Stimulated activated naive CD8-positive, alpha-beta T cell treated with anti-CD3 and anti-CD28 coated beads, Interleukin-15, amount 100 ng/mL, for 72 hours (primary cell): ENCODE results near the gene ARPC4.

Experiments used
- ATAC-seq: fragments of 150-1000 bp; cut with Tn5 transposase; 2 replicates; pipeline ENCODE4 v1.10.0; 2021; ENCODE audit warnings: mild to moderate bottlenecking, moderate library complexity
- DNase-seq, 2 donors: peaks; one replicate each; pipeline ENCODE4 v3.0.0; 2021 to 2022
- H3K27ac Mint-ChIP-seq, 2 donors: one replicate each; pipeline ENCODE4 v1.8.0; 2022; ENCODE audit warnings: mild to moderate bottlenecking in 2 of 2, mixed read lengths in 2 of 2, moderate library complexity in 2 of 2
- H3K27me3 Mint-ChIP-seq: one replicate; pipeline ENCODE4 v1.8.0; 2022; ENCODE audit warnings: mixed read lengths
- H3K4me1 Mint-ChIP-seq: one replicate; pipeline ENCODE4 v1.8.0; 2022; ENCODE audit warnings: mild to moderate bottlenecking, mixed read lengths
- H3K4me3 Mint-ChIP-seq, 2 donors: one replicate each; pipeline ENCODE4 v1.8.0; 2022; ENCODE audit warnings: mild to moderate bottlenecking in 2 of 2, mixed read lengths in 2 of 2, moderate library complexity in 1 of 2
- H3K9me3 Mint-ChIP-seq, 2 donors: one replicate each; pipeline ENCODE4 v1.8.0; 2022; ENCODE audit warnings: mixed read lengths in 2 of 2

The ARPC4 gene

DNA sequence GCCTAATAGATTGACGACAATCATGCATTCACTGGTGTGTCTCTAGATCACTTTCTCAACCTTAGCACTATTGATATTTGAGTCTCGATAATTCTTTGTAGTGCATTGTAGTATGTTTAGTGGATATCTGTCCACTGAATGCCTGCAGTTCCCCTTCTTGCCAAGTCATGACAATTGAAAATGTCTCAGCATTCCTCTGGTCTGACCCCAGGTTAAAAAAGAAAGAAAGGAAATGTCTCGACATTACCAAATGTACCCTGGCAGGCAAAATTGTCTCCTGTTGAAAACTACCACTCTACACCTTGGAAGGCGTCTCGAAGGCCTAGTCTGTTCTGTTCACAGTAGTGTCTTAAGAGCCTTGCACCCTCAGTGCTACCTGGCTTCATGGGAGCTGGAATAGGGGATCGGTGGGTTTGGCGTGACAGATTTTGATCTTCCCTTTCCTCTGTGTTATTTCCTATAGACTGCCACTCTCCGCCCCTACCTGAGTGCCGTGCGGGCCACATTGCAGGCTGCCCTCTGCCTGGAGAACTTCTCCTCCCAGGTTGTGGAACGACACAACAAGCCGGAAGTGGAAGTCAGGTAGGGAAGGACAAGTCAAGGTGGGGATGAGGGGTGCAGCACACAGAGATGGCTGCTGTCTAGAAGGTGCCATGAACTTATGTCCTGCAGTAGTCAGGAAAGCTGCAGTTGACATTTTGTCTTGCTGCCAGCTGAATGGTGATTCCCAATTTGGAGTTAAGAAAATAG is 4.5 kb downstream of the ARPC4 start:
- Mint-ChIP-seq H3K27me3 (no peaks in the 10 kb centered on the region), H3K9me3 (no peaks in the 10 kb centered on the region), H3K27ac (peak overlapping the region in 1 of 2 donors; percentile 69), H3K4me1 (peaks cover 31% of the 10 kb centered on the region), H3K4me3 (no peak overlapping the region)
- DNase-seq (no peak), ATAC-seq (no peak)

DNA sequence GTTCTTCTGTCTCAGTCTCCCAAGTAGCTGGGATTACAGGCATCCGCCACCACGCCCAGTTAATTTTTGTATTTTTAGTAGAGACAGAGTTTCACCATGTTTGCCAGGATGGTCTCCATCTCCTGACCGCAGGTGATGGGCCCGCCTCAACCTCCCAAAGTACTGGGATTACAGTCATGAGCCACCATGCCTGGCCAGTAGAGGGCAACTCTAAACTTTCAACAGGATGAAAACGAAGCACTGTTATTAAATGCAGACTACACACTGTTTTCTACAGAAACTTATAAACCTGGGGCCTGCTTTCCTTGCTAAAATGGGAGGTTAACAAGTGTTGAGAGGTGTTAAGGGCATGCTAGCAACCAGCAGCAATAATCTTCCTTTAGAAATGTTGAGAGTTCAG is 7.6 kb downstream of the ARPC4 start:
- Mint-ChIP-seq H3K27ac (no peak overlapping the region), H3K27me3 (no peaks in the 10 kb centered on the region), H3K4me1 (peaks cover 22% of the 10 kb centered on the region), H3K9me3 (no peaks in the 10 kb centered on the region), H3K4me3 (no peak overlapping the region)
- DNase-seq (no peak), ATAC-seq (no peak)

DNA sequence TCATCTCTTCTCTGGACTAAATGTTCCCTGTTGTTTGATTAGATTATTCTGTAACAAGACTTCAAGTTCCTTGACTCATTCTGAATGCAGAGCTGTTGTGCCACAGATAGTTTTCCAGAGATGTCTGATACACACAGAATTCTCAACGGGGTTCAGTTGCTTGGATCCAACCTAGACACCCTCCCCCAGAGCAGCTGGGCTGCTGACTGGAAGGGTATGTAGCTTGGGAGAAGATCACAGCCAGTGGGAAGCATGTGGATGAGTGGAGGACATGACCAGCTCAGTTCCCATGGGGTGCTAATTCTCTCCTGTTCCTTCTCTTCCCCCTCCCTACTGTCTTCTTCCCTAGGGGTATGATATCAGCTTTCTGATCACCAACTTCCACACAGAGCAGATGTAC is 10.6 kb downstream of the ARPC4 start:
- Mint-ChIP-seq H3K27me3 (no peaks in the 10 kb centered on the region), H3K4me3 (no peak overlapping the region), H3K27ac (peak overlapping the region in 1 of 2 donors; percentile 92), H3K4me1 (peaks cover 35% of the 10 kb centered on the region), H3K9me3 (no peaks in the 10 kb centered on the region)
- DNase-seq (no peak), ATAC-seq (no peak)

DNA sequence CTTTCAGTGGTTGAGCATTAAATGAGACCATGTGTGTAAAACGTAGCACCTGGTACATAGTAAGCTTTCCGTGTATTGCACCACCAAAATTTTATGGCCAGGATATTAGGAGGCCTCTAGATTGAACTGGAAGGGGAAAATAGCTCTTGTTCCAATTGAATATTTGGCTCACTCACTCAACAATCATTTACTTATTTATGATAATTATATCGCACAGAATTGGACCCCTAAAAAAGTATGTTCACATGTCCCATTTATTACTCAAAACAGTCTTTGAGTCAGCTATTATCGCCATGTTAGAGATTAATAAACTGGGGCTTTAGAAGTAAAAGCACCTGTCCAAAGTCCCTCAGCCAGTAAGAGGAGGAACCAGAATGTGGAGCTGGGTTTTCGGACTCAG is 12.1 kb downstream of the ARPC4 start:
- Mint-ChIP-seq H3K4me1 (peaks cover 48% of the 10 kb centered on the region), H3K27ac (no peak overlapping the region), H3K27me3 (no peaks in the 10 kb centered on the region), H3K9me3 (no peaks in the 10 kb centered on the region), H3K4me3 (no peak overlapping the region)
- DNase-seq, result no peak
- no peak for ATAC-seq

DNA sequence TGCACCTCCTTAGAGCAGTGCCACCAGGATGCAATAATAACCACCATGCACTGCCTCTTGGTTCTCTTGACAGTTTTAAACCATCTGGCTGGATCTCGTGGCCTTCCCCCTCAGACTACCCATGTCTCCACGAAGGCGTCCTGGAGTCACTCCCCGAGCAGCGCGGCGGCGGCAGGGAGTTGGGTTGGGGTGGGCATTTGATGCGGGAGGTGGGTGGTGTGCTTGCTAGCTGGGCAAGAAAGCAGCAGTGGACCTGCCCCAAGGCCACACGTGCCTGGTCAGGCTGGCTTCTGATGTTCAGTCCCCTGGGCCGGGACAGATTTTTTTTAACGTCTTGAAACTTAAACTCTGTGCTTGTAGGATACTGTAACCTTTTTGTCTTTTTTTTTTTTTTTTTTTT is 13.3 kb downstream of the ARPC4 start:
- Mint-ChIP-seq H3K9me3 (no peaks in the 10 kb centered on the region), H3K27me3 (no peaks in the 10 kb centered on the region), H3K4me3 (no peak overlapping the region), H3K4me1 (peaks cover 58% of the 10 kb centered on the region), H3K27ac (no peak overlapping the region)
- no peak for DNase-seq
- ATAC-seq, result no peak

DNA sequence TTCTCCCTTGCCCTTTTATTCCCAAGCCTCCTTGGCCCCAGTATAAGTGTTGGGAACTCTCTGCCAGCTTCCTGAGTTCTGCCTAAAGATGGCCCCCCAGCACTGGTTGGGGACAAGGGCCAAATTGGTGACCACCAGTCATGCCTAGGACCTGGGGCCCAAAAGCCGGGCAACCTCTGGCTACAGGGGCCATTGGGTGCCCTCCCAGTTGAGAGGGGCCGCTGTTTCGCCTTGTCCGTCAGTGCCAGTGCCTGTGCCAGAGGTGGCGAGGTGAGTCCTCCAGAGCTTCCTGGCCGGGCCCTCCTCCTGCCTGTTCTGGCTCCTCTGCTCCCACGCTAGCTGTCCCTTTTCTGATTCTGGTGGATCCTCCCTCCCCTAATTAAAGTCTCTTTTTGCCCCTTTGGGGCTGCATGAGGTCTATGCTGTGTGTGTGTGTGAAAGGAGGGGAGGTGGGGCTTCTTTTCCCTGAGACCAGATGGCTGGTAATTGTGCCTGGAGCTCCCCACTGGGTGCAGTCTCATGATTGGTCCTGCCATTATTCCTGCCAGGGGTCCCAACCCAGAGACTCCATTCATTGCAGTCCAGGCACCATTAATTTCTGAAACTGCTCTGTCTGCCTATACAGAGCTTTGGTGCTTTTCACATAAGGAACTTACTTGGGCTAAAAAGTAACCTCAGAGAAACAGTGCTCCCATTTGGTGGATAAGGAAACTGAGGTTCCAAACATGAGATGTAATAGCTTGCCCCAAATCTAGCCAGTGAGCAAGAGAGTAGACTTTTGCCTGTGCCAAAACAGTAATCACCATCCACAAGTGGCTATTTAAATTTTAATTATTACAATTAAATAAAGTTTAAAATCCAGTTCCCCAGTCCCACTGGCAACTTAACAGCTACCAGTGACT is 14.1 kb downstream of the ARPC4 start:
- ATAC-seq, result no peak
- no peak for DNase-seq
- H3K9me3 Mint-ChIP-seq, result no peaks in the 10 kb centered on the region
- no peak overlapping the region for H3K4me3 Mint-ChIP-seq
- H3K4me1 Mint-ChIP-seq, result peaks cover 61% of the 10 kb centered on the region
- H3K27ac Mint-ChIP-seq, result no peak overlapping the region
- H3K27me3 Mint-ChIP-seq, result no peaks in the 10 kb centered on the region

DNA sequence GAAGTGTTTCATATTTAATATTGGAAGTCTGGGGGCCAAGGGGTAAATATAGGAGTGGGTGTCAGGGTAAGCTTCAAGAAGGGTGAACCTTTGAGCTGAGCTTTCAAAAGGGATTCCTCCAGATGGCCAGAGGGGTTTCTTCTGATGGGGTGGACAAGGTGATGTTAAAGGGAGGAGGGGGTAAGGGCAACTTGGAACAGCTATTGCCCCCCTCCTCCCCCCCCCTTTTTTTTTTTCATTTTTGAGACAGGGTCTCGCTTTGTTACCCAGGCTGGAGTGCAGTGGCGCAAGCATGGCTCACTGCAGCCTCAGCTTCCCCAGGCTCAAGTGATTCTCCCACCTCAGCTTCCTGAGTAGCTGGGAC is 15.1 kb downstream of the ARPC4 start:
- Mint-ChIP-seq H3K9me3 (no peaks in the 10 kb centered on the region), H3K27me3 (no peaks in the 10 kb centered on the region), H3K4me1 (peaks cover 61% of the 10 kb centered on the region), H3K27ac (peak overlapping the region in 1 of 2 donors; percentile 88), H3K4me3 (no peak overlapping the region)
- DNase-seq (no peak), ATAC-seq (no peak)

DNA sequence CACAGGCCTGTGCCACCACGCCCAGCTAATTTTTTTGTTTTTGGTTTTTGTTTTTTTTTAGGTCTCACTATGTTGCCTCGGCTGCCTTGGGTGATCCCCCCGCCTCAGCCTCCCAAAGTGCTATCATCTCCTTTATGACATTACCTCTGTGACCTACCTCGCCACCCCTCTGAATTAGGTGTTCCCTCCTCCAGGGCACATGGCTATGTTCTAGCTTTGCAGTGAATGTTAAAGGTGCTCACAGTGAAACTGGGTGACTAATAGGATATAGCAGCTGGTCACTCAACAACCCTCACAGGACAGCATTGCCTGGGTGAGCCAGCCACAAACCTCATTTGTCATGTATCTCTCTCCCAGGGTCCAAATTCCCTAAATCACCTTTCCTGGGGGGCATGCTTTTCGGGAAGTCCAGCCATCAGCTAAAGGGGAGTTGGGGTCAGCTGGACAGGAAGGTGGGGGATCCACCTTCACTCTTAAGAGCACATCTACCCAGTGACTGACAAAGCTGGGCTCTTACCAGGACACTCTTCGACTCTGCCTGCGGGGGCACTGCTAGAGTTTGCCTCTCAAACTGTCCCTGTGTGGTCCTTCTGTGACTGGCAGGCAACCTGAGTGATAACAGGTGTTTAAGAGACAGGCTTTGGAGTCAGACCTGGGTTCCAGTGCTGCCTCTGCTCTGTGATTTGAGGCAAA is 15.6 kb downstream of the ARPC4 start:
- peak overlapping the region; percentile 58 to 89 for H3K4me3 Mint-ChIP-seq
- DNase-seq (peak; percentile 58 to 74), ATAC-seq (peak; percentile 87)
- no peaks in the 10 kb centered on the region for H3K9me3 Mint-ChIP-seq
- H3K27ac Mint-ChIP-seq, result peak overlapping the region; percentile 77 to 88
- H3K27me3 Mint-ChIP-seq, result no peaks in the 10 kb centered on the region
- peaks cover 56% of the 10 kb centered on the region for H3K4me1 Mint-ChIP-seq

DNA sequence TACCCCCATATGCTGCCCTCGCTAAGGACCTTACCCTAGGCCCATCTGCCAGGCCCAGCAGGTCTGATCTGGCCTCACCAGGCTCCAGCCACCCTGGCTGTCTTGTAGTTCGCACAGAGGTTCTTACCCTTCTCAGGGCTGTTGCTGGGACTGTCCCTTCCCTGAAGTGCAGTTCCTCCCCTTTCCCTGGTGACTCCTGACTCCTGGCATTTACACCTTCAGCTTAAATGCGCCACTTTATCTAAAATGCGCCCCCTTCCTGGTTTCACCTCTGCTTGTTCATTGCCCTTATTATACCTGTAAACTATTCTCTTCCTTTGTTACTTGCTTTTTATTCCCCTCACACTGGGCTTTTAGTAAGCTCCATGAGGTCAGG is 16.3 kb downstream of the ARPC4 start:
- Mint-ChIP-seq H3K9me3 (no peaks in the 10 kb centered on the region), H3K4me3 (peak overlapping the region; percentile 89 to 95), H3K27ac (peak overlapping the region; percentile 97), H3K27me3 (no peaks in the 10 kb centered on the region), H3K4me1 (peaks cover 49% of the 10 kb centered on the region)
- peak in 1 of 2 donors; percentile 29 for DNase-seq
- peak; percentile 37 for ATAC-seq

DNA sequence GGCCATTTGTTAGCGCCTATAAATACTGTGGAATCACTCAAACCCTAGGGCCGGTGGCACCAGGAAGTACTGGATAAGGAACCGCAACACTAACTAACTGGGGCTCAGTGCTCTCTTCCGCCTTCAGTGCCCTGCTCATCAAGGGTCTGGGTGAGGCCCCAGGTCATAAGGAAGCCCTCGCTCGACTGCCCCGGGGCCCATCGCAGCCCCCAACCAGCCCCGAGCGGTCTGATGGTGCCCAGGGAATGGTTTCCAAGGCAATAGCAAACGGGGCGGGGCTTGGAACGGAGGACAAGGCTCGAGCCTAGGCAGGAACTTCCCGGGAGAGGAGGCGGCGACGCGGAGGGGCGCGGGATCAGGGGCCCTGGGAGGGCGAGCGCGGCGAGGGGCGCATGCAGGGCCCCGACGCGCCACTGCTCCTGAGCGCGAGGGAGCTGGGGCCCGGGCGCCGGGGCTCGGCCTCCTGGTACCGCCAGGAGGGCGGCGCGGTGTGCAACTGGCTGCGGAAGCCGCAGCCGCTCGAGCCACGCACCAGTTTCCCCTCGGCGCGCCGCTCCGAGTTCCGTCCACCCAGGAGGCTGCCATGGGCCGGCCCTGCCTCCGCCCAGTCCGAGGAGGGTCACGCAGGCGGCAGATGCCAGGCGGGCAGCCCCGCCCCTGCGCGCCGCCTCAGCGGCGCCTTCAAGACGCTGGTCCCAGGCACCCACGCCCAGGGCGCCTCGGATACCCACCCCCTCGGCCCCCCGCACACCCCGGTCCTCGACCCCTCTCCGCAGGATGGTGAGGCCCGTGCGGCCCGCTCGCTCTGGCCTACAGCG is 16.9 kb downstream of the ARPC4 start, which contains the start of gene TTLL3:
Gene TTLL3, plus strand, starts transcription at position 648 of the 818 bp plus-strand sequence. CDS start 400 bp downstream, outside the sequence.
- Mint-ChIP-seq H3K27ac (peak within 1 kb of the TSS; percentile 97), H3K4me3 (peak within 1 kb of the TSS; percentile 89 to 95), H3K4me1 (peaks cover 49% of the 10 kb centered on the region), H3K9me3 (no peaks in the 10 kb centered on the region), H3K27me3 (no peaks in the 10 kb centered on the region)
- DNase-seq (peak; percentile 48), ATAC-seq (peak; percentile 58)

DNA sequence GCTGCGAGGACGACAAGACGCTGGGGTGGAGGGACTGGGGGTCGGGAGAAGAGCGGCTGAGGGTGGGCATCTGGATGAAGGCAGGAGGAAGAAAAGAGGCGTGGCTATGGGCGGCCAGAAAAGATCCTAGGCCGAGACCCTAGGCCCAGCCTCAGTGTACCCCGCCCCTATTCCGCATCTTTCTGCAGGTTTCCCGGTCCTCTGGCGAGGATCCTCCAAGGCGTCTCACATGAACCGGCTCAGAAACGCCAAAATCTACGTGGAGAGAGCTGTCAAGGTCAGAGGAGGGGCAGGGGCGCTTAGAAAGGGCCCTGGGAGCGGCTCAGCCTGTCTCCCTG is 17.5 kb downstream of the ARPC4 start:
- H3K4me3 Mint-ChIP-seq, result peak overlapping the region; percentile 25 to 95
- H3K4me1 Mint-ChIP-seq, result peaks cover 49% of the 10 kb centered on the region
- no peaks in the 10 kb centered on the region for H3K9me3 Mint-ChIP-seq
- no peak for DNase-seq
- no peak for ATAC-seq
- H3K27me3 Mint-ChIP-seq, result no peaks in the 10 kb centered on the region
- peak overlapping the region in 1 of 2 donors; percentile 81 for H3K27ac Mint-ChIP-seq

DNA sequence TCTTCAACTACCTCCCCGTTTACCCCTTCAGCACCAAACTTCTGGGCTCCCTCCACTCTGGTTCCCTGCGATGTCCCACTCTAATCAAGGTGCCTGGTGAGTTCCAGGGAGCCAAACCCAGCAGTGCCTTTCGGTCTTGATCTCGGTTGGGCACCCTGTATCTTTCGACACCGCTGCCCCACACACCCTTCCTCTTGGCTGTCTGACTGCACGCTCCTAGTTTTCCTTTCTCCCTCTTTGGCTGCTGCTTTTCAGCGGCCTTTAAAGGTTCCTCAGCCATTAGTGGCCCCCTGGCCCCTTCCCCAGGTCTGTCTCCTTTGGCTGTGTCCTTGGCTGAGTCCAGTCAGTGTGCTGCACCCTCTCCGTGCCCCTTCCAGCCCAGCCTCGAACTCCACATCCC is 18.0 kb downstream of the ARPC4 start:
- Mint-ChIP-seq H3K4me1 (peaks cover 49% of the 10 kb centered on the region), H3K27ac (peak overlapping the region in 1 of 2 donors; percentile 87)

DNA sequence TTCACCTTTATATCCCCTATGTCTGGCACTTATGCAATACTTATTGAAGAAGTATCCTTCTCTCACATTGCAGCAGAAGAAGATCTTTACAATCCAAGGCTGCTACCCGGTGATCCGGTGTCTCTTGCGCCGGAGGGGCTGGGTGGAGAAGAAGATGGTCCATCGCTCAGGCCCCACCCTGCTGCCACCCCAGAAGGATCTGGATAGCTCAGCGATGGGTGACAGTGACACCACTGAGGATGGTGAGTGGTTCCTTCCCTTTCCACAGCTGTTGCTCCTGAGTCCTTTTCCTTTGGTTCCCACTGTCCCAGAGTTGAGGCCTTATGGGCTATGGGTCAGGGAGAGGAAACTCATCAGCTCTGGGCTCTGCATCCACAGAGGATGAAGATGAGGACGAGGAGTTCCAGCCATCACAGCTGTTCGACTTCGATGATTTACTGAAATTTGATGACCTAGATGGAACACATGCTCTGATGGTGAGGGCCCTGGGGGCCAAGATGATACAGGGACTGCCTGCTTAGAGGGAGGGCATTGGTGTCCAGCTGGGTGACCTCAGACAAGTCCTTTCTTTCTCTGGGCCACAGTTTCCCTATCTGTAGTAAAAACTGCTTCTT is 20.1 kb downstream of the ARPC4 start:
- H3K27me3 Mint-ChIP-seq, result no peaks in the 10 kb centered on the region
- no peaks in the 10 kb centered on the region for H3K9me3 Mint-ChIP-seq
- no peak overlapping the region for H3K4me3 Mint-ChIP-seq
- peaks cover 31% of the 10 kb centered on the region for H3K4me1 Mint-ChIP-seq
- ATAC-seq (no peak), DNase-seq (no peak)
- H3K27ac Mint-ChIP-seq, result peak overlapping the region in 1 of 2 donors; percentile 50

More for the DNA sequence above, 18.0 kb downstream of the ARPC4 start:
- DNase-seq, result no peak
- no peak for ATAC-seq
- peak overlapping the region; percentile 25 to 95 for H3K4me3 Mint-ChIP-seq
- H3K27me3 Mint-ChIP-seq, result no peaks in the 10 kb centered on the region
- H3K9me3 Mint-ChIP-seq, result no peaks in the 10 kb centered on the region

DNA sequence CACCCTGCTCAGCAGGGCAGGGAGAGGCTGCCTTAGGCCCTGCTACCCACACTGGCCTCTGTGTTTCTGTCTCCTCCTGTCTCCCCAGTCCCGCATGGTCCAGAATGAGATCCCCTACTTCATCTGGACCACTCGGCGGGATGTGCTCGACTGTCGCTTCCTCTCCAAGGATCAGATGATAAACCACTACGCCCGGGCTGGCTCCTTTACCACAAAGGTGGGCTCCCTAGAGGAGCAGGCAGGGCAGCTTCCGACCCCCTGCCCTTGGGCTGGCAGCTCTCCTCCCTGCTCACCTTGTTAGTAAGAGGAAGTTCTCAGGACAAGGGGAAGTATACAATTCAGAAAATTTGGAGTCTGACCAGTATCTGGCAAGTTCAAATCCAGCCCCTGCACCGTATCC is 23.1 kb downstream of the ARPC4 start:
- Mint-ChIP-seq H3K27me3 (no peaks in the 10 kb centered on the region), H3K4me1 (peaks cover 5% of the 10 kb centered on the region), H3K4me3 (no peak overlapping the region), H3K9me3 (no peaks in the 10 kb centered on the region), H3K27ac (no peak overlapping the region)
- ATAC-seq, result no peak
- no peak for DNase-seq

DNA sequence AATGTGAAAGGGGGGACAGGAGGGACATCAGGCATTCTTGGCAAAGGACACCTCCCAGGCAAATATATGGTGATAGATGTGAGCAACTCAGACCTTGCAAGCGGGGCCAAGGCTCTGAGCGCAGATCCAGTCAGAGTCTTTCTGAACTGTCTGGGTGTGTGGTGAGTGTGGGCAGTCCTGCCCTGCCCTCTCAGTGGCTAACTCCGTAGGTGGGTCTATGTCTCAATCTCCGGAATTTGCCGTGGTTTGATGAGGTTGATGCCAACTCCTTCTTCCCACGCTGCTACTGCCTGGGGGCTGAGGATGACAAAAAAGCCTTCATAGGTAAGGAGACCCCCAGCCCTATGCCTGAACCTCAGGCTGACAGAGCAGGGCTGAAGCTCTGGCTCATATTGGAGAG is 24.6 kb downstream of the ARPC4 start:
- DNase-seq (no peak), ATAC-seq (no peak)
- no peaks in the 10 kb centered on the region for H3K9me3 Mint-ChIP-seq
- no peaks in the 10 kb centered on the region for H3K27me3 Mint-ChIP-seq
- peak overlapping the region in 1 of 2 donors; percentile 75 for H3K27ac Mint-ChIP-seq
- no peaks in the 10 kb centered on the region for H3K4me1 Mint-ChIP-seq
- no peak overlapping the region for H3K4me3 Mint-ChIP-seq
